Gastroesophageal sphincter (tissue), 3 donors: Measurements from ENCODE around the gene AKR1B1.

Experiments used
- CTCF ChIP-seq, 4 experiments: fragments of 200-600 bp in 2 of 4; fragments of 450-650 bp in 2 of 4; sonication (generic) in 1 of 4; IDR thresholded peaks; one replicate each; pipeline ENCODE4 v1.5.1; 2017 to 2019; ENCODE audit warnings: antibody characterized with exemption in 4 of 4, mild to moderate bottlenecking in 2 of 4, moderate library complexity in 2 of 4
- EP300 ChIP-seq: sonication (generic); formaldehyde crosslinking; IDR thresholded peaks from one replicate; pipeline ENCODE4 v1.6.1; 2017; ENCODE audit warnings: antibody characterized with exemption, mild to moderate bottlenecking
- POLR2A ChIP-seq, 2 donors: fragments of 450-650 bp; IDR thresholded peaks; one replicate each; pipeline ENCODE4 v1.6.1; 2017; ENCODE audit warnings: antibody characterized with exemption in 2 of 2, mild to moderate bottlenecking in 2 of 2, moderate library complexity in 1 of 2

- TF ChIP-seq CTCF (IDR thresholded peaks at IDR 0.05) = no peak
- TF ChIP-seq EP300 = no peak
- TF ChIP-seq POLR2A (IDR thresholded peaks at IDR 0.05) = no peak
Observed at GRCh38 chr7:134422008-134422407, 36.9 kb downstream of the AKR1B1 start.
